Endodermal cell (in vitro differentiated cells): ENCODE results near the gene METTL25B. TPM values are rescaled to one million over a fixed set of nuclear protein-coding genes. Genes with fewer than 3 reads are reported as not detected.

Source experiments
- DNase-seq: peaks from one replicate; pipeline ENCODE4 v3.0.0-alpha.2; 2017
- H3K27ac ChIP-seq: 2 replicates; pipeline ENCODE4 v1.5.1; 2013; ENCODE audit warnings: mild to moderate bottlenecking, low read depth, low read length, moderate library complexity
- H3K27me3 ChIP-seq: 2 replicates; pipeline ENCODE4 v1.6.1; 2013; ENCODE audit warnings: mild to moderate bottlenecking, low read length, moderate library complexity; ENCODE audit not compliant: insufficient read depth, control insufficient read depth, poor library complexity, severe bottlenecking
- H3K36me3 ChIP-seq: 2 replicates; pipeline ENCODE4 v1.7.0; 2013; ENCODE audit warnings: mild to moderate bottlenecking, low read length, moderate library complexity; ENCODE audit not compliant: control insufficient read depth, insufficient read depth
- H3K4me1 ChIP-seq: one replicate; pipeline ENCODE4 v1.7.0; 2013; ENCODE audit warnings: low read length; ENCODE audit not compliant: control insufficient read depth, insufficient read depth
- H3K4me3 ChIP-seq: 2 replicates; pipeline ENCODE4 v1.5.1; 2013; ENCODE audit warnings: mild to moderate bottlenecking, low read length, moderate library complexity
- H3K9ac ChIP-seq: 2 replicates; pipeline ENCODE4 v1.6.1; 2013; ENCODE audit warnings: mild to moderate bottlenecking, low read length, moderate library complexity; ENCODE audit not compliant: poor library complexity, severe bottlenecking; ENCODE audit errors: extremely low read depth
- H3K9me3 ChIP-seq: 2 replicates; pipeline ENCODE4 v1.6.1; 2013; ENCODE audit warnings: mild to moderate bottlenecking, low read length, moderate library complexity; ENCODE audit not compliant: control insufficient read depth
- H3K27ac Mint-ChIP-seq: 2 replicates; pipeline ENCODE4 v1.8.0; 2020; ENCODE audit warnings: mixed read lengths
- H3K27me3 Mint-ChIP-seq: 2 replicates; pipeline ENCODE4 v1.8.0; 2021; ENCODE audit warnings: mild to moderate bottlenecking, mixed read lengths; ENCODE audit not compliant: insufficient read depth
- H3K36me3 Mint-ChIP-seq: 2 replicates; pipeline ENCODE4 v1.8.0; 2020; ENCODE audit warnings: low read depth, mixed read lengths
- H3K4me1 Mint-ChIP-seq: 2 replicates; pipeline ENCODE4 v1.8.0; 2020; ENCODE audit warnings: mixed read lengths
- H3K4me3 Mint-ChIP-seq: 2 replicates; pipeline ENCODE4 v1.8.0; 2020; ENCODE audit warnings: mild to moderate bottlenecking, moderate library complexity, mixed read lengths
- H3K9me3 Mint-ChIP-seq: 2 replicates; pipeline ENCODE4 v1.8.0; 2020; ENCODE audit warnings: mild to moderate bottlenecking, mixed read lengths
- WGBS, 2 experiments: methylation state at CpG; one replicate each; pipeline versions ENCODE4 v1.1.5 to v1.1.7; 2013; ENCODE audit warnings: missing lambda C conversion rate in 2 of 2, mixed read lengths in 1 of 2; ENCODE audit not compliant: insufficient coverage in 1 of 2, insufficient read length in 1 of 2; 5-methylcytosine and 5-hydroxymethylcytosine counted together
- long read RNA-seq, 4 experiments: library from polyadenylated mRNA in 2 of 4; library from RNA in 1 of 4; library from capped mRNA in 1 of 4; stranded (forward) in 3 of 4; unstranded in 1 of 4; transcript quantifications; one replicate each; pipeline ENCODE4 v2.0.0, GENCODE V29; 2020 to 2021; ENCODE audit warnings: inconsistent platforms in 1 of 4
- polyA plus RNA-seq, 2 experiments: library from polyadenylated mRNA; stranded (reverse); fragments of 50-300 nt; gene quantifications; one replicate each; pipeline ENCODE4 v1.2.3, GENCODE V29; 2013
- total RNA-seq, 2 donors: library from RNA; stranded (reverse); fragmentation: NEBNext Ultra II Directional in 1 of 2; extraction: Animal tissue kit (Norgen Biotek cat#: 25700) in 1 of 2; gene quantifications; 2 replicates in 1 of 2; 3 replicates in 1 of 2; pipeline ENCODE4 v1.2.1, GENCODE V29; 2021
- TF ChIP-seq, protein P1 (sequence below): fragments of 200-600 bp; sonication (generic); conservative IDR thresholded peaks from 2 replicates; pipeline ENCODE4 v1.5.0; 2021; ENCODE audit warnings: antibody characterized with exemption, mild to moderate bottlenecking

The METTL25B gene
- 10 to 100 TPM; 25.9 to 35.5 TPM for total RNA-seq
- polyA plus RNA-seq (2013, experiment 1 of 2), result 36.0 TPM
- 33.1 TPM for polyA plus RNA-seq (2013, experiment 2 of 2)
- long read RNA-seq, experiment 1, partial matches to known transcripts, result 2 of 12 reads
- long read RNA-seq, experiment 1, other reads (novel, unspliced or antisense), result 5 of 12 reads
- long read RNA-seq, experiment 2, partial matches to known transcripts, result 1 of 12 reads
- long read RNA-seq, experiment 2, other reads (novel, unspliced or antisense), result 9 of 12 reads
- long read RNA-seq, experiment 3, partial matches to known transcripts, result 0 of 9 reads
- long read RNA-seq, experiment 3, other reads (novel, unspliced or antisense), result 6 of 9 reads
- long read RNA-seq, experiment 4, partial matches to known transcripts, result 0 of 14 reads
- long read RNA-seq, experiment 4, other reads (novel, unspliced or antisense), result 12 of 14 reads

DNA sequence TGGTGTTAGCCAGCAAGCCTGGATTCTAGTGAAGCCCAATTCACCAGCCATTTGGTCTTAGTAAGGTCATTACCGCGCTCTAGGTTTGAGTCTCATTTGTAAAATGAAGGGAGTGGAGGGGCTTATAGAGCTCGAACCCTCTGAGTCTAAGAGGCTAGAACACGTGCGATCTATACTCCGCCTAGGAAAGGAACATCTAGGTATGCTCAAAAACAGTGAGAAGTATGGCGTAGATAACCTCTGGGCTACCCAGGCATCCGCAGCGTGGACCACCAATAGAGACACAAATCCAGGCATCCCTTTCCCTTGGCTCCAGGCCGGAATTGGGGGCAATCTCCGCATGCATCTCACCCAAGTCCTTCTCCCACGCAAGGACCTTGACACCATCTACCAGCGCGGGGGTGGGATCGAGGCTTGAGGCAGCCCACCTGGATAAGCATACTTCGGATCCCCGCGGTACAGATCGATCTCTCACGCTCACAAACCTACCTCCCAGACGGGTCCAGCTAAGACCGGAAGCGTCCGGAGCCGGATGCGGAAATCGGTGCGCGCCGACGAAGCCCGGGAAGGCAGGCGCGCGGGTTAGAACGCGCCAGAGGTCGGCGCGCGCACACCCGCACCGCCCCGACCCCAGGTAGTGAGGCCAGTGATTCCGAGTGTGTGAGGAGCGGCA is at the start of gene METTL25B:
Gene METTL25B (plus strand): TSS at position 544 of the 673 bp plus-strand sequence. CDS start 636 bp downstream, outside the sequence.
- H3K27me3 ChIP-seq, result no peaks in the 10 kb centered on the region
- peak within 1 kb of the TSS; percentile 81 for H3K9ac ChIP-seq
- no peaks in the 10 kb centered on the region for H3K9me3 ChIP-seq
- Mint-ChIP-seq H3K4me3 (no peak within 1 kb of the TSS), H3K27me3 (no peaks in the 10 kb centered on the region), H3K9me3 (no peaks in the 10 kb centered on the region), H3K27ac (peak within 1 kb of the TSS; percentile 91), H3K36me3 (peaks cover 20% of the 10 kb centered on the region), H3K4me1 (peaks cover 5% of the 10 kb centered on the region)
- DNase-seq, result peak; percentile 92
- peak within 1 kb of the TSS; percentile 97 for H3K4me3 ChIP-seq
- 1% methylated on average over 11 to 46 of the region's 46 CpGs for WGBS, 2 experiments
- peaks cover 17% of the 10 kb centered on the region for H3K4me1 ChIP-seq
- H3K27ac ChIP-seq, result peak within 1 kb of the TSS; percentile 50
- TF ChIP-seq, protein P1, sequence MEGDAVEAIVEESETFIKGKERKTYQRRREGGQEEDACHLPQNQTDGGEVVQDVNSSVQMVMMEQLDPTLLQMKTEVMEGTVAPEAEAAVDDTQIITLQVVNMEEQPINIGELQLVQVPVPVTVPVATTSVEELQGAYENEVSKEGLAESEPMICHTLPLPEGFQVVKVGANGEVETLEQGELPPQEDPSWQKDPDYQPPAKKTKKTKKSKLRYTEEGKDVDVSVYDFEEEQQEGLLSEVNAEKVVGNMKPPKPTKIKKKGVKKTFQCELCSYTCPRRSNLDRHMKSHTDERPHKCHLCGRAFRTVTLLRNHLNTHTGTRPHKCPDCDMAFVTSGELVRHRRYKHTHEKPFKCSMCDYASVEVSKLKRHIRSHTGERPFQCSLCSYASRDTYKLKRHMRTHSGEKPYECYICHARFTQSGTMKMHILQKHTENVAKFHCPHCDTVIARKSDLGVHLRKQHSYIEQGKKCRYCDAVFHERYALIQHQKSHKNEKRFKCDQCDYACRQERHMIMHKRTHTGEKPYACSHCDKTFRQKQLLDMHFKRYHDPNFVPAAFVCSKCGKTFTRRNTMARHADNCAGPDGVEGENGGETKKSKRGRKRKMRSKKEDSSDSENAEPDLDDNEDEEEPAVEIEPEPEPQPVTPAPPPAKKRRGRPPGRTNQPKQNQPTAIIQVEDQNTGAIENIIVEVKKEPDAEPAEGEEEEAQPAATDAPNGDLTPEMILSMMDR, result no peak
- H3K36me3 ChIP-seq, result peaks cover 26% of the 10 kb centered on the region

DNA sequence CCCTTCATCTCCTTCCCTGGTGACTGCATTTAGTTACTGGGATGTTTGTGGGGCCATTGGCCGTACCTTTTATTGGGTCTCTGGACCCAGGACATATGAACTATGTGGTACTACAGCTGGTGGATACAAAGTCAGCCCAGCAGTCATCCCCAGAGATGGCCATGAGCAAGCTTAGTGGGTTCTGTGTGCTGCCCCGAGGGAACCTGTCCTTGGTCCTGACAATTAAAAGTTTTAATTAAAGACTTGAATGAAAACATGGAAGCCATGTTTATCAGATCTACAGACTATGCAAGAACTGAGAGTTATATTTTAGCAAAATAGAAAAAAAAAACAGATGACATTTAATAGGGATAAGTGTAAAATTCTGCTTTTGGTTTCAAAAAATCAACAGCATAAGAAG is 48.2 kb upstream of the METTL25B start:
- H3K27ac Mint-ChIP-seq, result no peak overlapping the region
- 79 to 92% methylated on average over 2 of the region's 2 CpGs for WGBS, 2 experiments
- H3K36me3 Mint-ChIP-seq, result no peaks in the 10 kb centered on the region
- Histone ChIP-seq H3K9ac (no peak overlapping the region), H3K27me3 (no peaks in the 10 kb centered on the region), H3K27ac (no peak overlapping the region), H3K9me3 (no peaks in the 10 kb centered on the region), H3K36me3 (no peaks in the 10 kb centered on the region), H3K4me3 (no peak overlapping the region), H3K4me1 (peaks cover 3% of the 10 kb centered on the region)
- H3K9me3 Mint-ChIP-seq, result no peaks in the 10 kb centered on the region
- peaks cover 30% of the 10 kb centered on the region for H3K27me3 Mint-ChIP-seq
- TF ChIP-seq, protein P1, result no peak
- no peak overlapping the region for H3K4me3 Mint-ChIP-seq
- H3K4me1 Mint-ChIP-seq, result peaks cover 20% of the 10 kb centered on the region
- DNase-seq, result no peak

DNA sequence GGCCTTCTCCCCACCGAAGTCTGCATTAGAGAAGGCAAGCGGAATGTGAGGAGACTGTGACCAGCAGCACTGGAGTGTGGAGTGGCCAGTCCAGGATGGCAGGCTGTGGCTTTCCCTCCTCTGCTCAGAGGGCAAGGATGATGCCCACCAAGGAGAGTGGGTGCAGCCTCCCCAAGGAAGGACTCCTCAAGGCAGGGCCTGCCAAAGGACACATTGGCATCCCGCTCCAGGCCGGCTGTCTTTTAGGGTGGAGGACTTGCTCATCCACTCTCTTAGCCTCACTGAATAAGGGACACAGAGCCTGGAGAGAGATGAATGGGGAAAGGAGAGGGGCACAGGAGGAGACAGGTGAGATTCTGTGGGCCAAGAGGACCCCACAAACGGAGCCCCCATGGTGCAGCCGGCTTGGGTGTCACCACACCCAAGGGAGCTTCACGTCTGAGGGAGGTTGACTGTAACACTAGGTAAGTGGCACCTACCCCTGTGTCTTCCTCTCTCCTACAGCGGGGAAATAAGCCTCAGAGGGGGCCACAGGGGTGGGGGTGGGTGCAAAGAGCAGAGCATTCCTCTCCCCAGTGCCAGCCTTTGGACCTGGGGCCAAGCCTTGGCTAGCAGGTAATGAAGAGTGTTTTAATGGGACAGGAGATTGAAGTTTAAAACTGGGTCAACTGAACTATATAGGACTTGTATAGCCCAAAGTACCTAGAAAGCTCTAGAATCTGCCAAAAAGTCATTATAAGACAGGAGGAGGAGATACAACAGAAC is 46.9 kb upstream of the METTL25B start:
- H3K27me3 Mint-ChIP-seq, result peaks cover 34% of the 10 kb centered on the region
- Histone ChIP-seq H3K36me3 (no peaks in the 10 kb centered on the region), H3K9ac (no peak overlapping the region), H3K4me3 (no peak overlapping the region), H3K4me1 (no peaks in the 10 kb centered on the region), H3K27ac (no peak overlapping the region), H3K9me3 (no peaks in the 10 kb centered on the region), H3K27me3 (no peaks in the 10 kb centered on the region)
- TF ChIP-seq, protein P1, result no peak
- no peak overlapping the region for H3K4me3 Mint-ChIP-seq
- 89 to 100% methylated on average over 2 to 8 of the region's 8 CpGs for WGBS, 2 experiments
- H3K4me1 Mint-ChIP-seq, result peaks cover 9% of the 10 kb centered on the region
- DNase-seq, result no peak
- H3K27ac Mint-ChIP-seq, result no peak overlapping the region
- H3K9me3 Mint-ChIP-seq, result no peaks in the 10 kb centered on the region
- no peaks in the 10 kb centered on the region for H3K36me3 Mint-ChIP-seq
